K562 (cell line): ENCODE results near the gene TMEM217. TPM values are rescaled to one million over a fixed set of nuclear protein-coding genes. Genes with fewer than 3 reads are reported as not detected.

ENCODE experiments used
- BMI1 ChIP-seq: fragments of 150-350 bp; IDR thresholded peaks from 2 replicates; pipeline ENCODE4 v1.6.1; 2014; ENCODE audit warnings: low read length
- BRD4 ChIP-seq: fragments of 200-600 bp; sonication (generic); IDR thresholded peaks from 2 replicates; pipeline ENCODE4 v1.6.1; 2017; ENCODE audit warnings: inconsistent platforms
- CBX3 ChIP-seq, 2 experiments: IDR thresholded peaks; 1 replicate in 1 of 2; 2 replicates in 1 of 2; pipeline ENCODE4 v1.6.1; 2012; ENCODE audit warnings: inconsistent platforms in 2 of 2, low read length in 2 of 2, borderline replicate concordance in 1 of 2, control low read depth in 1 of 2
- CHD1 ChIP-seq: fragments of 200-600 bp; sonication (generic); IDR thresholded peaks from one replicate; pipeline ENCODE4 v1.6.1; 2012; ENCODE audit warnings: mild to moderate bottlenecking, moderate library complexity, low read length, inconsistent platforms
- ERF ChIP-seq: fragments of 450-650 bp; formaldehyde crosslinking; IDR thresholded peaks from 2 replicates; pipeline ENCODE4 v1.4.0; 2020; ENCODE audit warnings: mild to moderate bottlenecking, mixed read lengths
- KDM4B ChIP-seq, 2 experiments: fragments of 450-650 bp in 1 of 2; sonication (generic) in 1 of 2; IDR thresholded peaks; 2 replicates each; pipeline ENCODE4 v1.6.1; 2016 to 2017; ENCODE audit warnings: borderline replicate concordance in 2 of 2, antibody characterized with exemption in 1 of 2, low read depth in 1 of 2, mild to moderate bottlenecking in 1 of 2
- POLR2AphosphoS5 ChIP-seq: IDR thresholded peaks from 2 replicates; pipeline ENCODE4 v1.6.1; 2011; ENCODE audit warnings: mild to moderate bottlenecking, low read depth, low read length, moderate library complexity; ENCODE audit not compliant: control insufficient read depth, insufficient read depth
- REST ChIP-seq, 2 experiments: fragments of 450-650 bp; formaldehyde crosslinking in 1 of 2; IDR thresholded peaks; 2 replicates each; pipeline versions ENCODE4 v1.4.0 to v1.6.1; 2014 to 2020; ENCODE audit warnings: mild to moderate bottlenecking in 2 of 2, borderline replicate concordance in 1 of 2, low read depth in 1 of 2
- TCFL5 ChIP-seq: fragments of 250-450 bp; sonication (Bioruptor Pico); conservative IDR thresholded peaks from 2 replicates; pipeline ENCODE4 v1.6.1; 2021; ENCODE audit warnings: mild to moderate bottlenecking, moderate library complexity, matching md5 sums
- ZEB2 ChIP-seq: fragments of 450-650 bp; IDR thresholded peaks from 2 replicates; pipeline ENCODE4 v1.6.1; 2016
- ZNF324 ChIP-seq: fragments of 250-450 bp; sonication (Bioruptor Pico); IDR thresholded peaks from 2 replicates; pipeline ENCODE4 v1.4.0; 2020; ENCODE audit warnings: mild to moderate bottlenecking
- polyA plus RNA-seq, 8 experiments: library from polyadenylated mRNA; depleted of rRNA in 4 of 8; stranded (reverse) in 5 of 8; unstranded in 3 of 8; fragments of >200 nt; fragmentation: Nextera tagmentation in 2 of 8; fragmentation: Illumina TruSeq in 1 of 8; extraction: Ambion mirVana in 2 of 8; extraction: Trizol in 1 of 8; gene quantifications; 2 replicates each; pipeline versions ENCODE4 v1.2.1 to v1.2.3, GENCODE V29; 2011 to 2014; ENCODE audit warnings: inconsistent platforms in 1 of 8, missing spikeins in 1 of 8
- total RNA-seq, 7 experiments: library from RNA; depleted of rRNA in 6 of 7; stranded (reverse); fragments of >200 nt in 6 of 7; fragmentation: Illumina TruSeq in 2 of 7; extraction: Trizol in 2 of 7; gene quantifications; 2 replicates each; pipeline versions ENCODE4 v1.2.1 to v1.2.3, GENCODE V29; 2011 to 2021; ENCODE audit warnings: low replicate concordance in 1 of 7
- TF ChIP-seq, protein P1 (sequence below): IDR thresholded peaks from 2 replicates; pipeline ENCODE4 v1.6.1; 2016; ENCODE audit warnings: missing genetic modification characterization, missing compliant biosample characterization
- TF ChIP-seq, protein P2 (sequence below), 2 experiments: fragments of 150-350 bp in 1 of 2; IDR thresholded peaks; 2 replicates each; pipeline ENCODE4 v1.6.1; 2012 to 2016; ENCODE audit warnings: low read depth in 2 of 2, low read length in 2 of 2, mild to moderate bottlenecking in 1 of 2, moderate library complexity in 1 of 2

TMEM217 gene
- total and polyA plus RNA-seq, 9 of the 15 experiments (the other 6 are each of a cell fraction or from before 2014, with no cell fraction given), result 1.3 to 8.0 (median 1.9) TPM

DNA sequence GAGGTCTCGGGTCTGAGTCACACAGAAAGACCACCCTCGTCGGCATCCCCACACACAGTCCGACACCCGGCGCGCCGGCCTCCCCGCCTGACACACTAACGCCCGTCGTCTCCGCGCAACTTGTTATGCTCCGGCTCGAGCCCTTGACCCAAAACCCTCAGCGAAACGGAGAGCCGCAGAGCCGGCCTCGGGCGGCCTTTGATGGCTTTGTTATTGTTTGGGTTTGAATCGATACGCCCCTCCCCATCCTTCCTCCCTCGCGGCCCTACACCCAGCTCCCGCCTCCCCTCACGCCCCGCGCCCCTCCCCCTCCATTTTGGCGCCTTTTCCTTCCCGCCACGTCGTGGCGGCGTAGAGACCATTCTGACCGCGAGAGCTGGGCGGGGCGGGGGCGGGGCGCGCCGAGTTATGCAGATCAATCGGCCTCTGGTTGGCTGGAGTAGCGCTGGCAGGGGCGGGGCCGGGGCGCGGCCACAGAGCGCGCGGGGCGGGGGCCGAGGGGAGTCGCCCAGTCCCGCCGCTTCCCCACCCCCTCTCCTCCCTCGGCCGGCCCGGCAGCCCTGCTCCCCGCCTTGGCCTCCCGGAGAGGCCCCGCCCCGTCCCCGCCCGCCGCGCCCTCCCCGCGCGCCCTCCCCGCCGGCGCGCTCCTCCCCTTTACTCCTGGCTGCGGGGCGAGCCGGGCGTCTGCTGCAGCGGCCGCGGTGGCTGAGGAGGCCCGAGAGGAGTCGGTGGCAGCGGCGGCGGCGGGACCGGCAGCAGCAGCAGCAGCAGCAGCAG, 88.3 kb downstream of the TMEM217 start, which contains the start of gene PIM1 (continued):
- TF ChIP-seq, protein P1, sequence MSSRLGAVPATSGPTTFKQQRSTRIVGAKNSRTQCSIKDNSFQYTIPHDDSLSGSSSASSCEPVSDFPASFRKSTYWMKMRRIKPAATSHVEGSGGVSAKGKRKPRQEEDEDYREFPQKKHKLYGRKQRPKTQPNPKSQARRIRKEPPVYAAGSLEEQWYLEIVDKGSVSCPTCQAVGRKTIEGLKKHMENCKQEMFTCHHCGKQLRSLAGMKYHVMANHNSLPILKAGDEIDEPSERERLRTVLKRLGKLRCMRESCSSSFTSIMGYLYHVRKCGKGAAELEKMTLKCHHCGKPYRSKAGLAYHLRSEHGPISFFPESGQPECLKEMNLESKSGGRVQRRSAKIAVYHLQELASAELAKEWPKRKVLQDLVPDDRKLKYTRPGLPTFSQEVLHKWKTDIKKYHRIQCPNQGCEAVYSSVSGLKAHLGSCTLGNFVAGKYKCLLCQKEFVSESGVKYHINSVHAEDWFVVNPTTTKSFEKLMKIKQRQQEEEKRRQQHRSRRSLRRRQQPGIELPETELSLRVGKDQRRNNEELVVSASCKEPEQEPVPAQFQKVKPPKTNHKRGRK (tag), result no peak
- TF ChIP-seq ZEB2, result 0 out of 2 replicates have a peak, but pooled peaks have one; percentile 38
- TF ChIP-seq, protein P2, sequence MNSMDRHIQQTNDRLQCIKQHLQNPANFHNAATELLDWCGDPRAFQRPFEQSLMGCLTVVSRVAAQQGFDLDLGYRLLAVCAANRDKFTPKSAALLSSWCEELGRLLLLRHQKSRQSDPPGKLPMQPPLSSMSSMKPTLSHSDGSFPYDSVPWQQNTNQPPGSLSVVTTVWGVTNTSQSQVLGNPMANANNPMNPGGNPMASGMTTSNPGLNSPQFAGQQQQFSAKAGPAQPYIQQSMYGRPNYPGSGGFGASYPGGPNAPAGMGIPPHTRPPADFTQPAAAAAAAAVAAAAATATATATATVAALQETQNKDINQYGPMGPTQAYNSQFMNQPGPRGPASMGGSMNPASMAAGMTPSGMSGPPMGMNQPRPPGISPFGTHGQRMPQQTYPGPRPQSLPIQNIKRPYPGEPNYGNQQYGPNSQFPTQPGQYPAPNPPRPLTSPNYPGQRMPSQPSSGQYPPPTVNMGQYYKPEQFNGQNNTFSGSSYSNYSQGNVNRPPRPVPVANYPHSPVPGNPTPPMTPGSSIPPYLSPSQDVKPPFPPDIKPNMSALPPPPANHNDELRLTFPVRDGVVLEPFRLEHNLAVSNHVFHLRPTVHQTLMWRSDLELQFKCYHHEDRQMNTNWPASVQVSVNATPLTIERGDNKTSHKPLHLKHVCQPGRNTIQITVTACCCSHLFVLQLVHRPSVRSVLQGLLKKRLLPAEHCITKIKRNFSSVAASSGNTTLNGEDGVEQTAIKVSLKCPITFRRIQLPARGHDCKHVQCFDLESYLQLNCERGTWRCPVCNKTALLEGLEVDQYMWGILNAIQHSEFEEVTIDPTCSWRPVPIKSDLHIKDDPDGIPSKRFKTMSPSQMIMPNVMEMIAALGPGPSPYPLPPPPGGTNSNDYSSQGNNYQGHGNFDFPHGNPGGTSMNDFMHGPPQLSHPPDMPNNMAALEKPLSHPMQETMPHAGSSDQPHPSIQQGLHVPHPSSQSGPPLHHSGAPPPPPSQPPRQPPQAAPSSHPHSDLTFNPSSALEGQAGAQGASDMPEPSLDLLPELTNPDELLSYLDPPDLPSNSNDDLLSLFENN (IDR thresholded peaks at IDR 0.05; ENCODE audit: low read depth in 2 of 2, low read length in 2 of 2), result peak in 1 of 2 experiments; percentile 45; a peak in 1 of 4 replicates
- TF ChIP-seq POLR2AphosphoS5, result peak; percentile 80
- no peak for TF ChIP-seq CHD1
- TF ChIP-seq CBX3 (IDR thresholded peaks at IDR 0.05; ENCODE audit: borderline replicate concordance in 1 of 2, low read length in 2 of 2), result peak in 1 of 2 experiments; percentile 62; a peak in 1 of 3 replicates
- no peak for TF ChIP-seq ZNF324 (CRISPR knock-in tag)
- TF ChIP-seq REST (IDR thresholded peaks at IDR 0.05; ENCODE audit: borderline replicate concordance), result peak; percentile 79
- no peak for TF ChIP-seq REST (CRISPR knock-in tag; IDR thresholded peaks at IDR 0.05; ENCODE audit: low read depth)
- no peak for TF ChIP-seq BMI1
- no peak for TF ChIP-seq TCFL5 (CRISPR knock-in tag)
- TF ChIP-seq BRD4, result no peak
- TF ChIP-seq ERF (CRISPR knock-in tag), result no peak
- TF ChIP-seq KDM4B (IDR thresholded peaks at IDR 0.05; ENCODE audit: borderline replicate concordance in 2 of 2, low read depth in 1 of 2), result no peak
